Endothelial cell of umbilical vein (primary cell): ENCODE data around the gene S100A1. TPM values are rescaled to one million over a fixed set of nuclear protein-coding genes. Genes with fewer than 3 reads are reported as not detected.

Experiments used
- BruUV-seq: library from RNA; stranded (reverse); fragments of 400-500 nt; replicated peaks from 2 replicates; lab custom pipeline; 2021; lab: Mats Ljungman, UMichigan
- CTCF ChIA-PET: fragments of 300-600, 350-600 bp; sonication (Branson Sonifier 250); formaldehyde crosslinking; loops from one replicate; lab custom pipeline; 2021; ENCODE audit warnings: antibody characterized with exemption, inconsistent platforms; lab: Charles Lee
- POLR2A ChIA-PET: fragments of 300-600, 350-600 bp; sonication (Branson Sonifier 250); formaldehyde crosslinking; loops from one replicate; lab custom pipeline; 2021; ENCODE audit warnings: antibody characterized with exemption, inconsistent platforms; lab: Charles Lee
- DNase-seq: peaks from one replicate; pipeline ENCODE4 v3.0.0-alpha.2; 2011; ENCODE audit warnings: low read depth, low spot score
- FAIRE-seq: peaks from 2 replicates; lab custom pipeline; 2011; peaks lifted over from hg19 to GRCh38; lab: Jason Lieb, UNC
- H2AFZ ChIP-seq: 2 replicates; pipeline ENCODE4 v1.6.0; 2012; ENCODE audit warnings: low read depth, low read length, control low read depth, inconsistent platforms
- H3K27ac ChIP-seq: 2 replicates; pipeline ENCODE4 v1.5.1; 2011; ENCODE audit warnings: low read depth, mild to moderate bottlenecking, control low read depth, low read length, moderate library complexity; ENCODE audit not compliant: insufficient read depth
- H3K27me3 ChIP-seq, 2 experiments: 2 replicates each; pipeline versions ENCODE4 v1.6.0 to v1.6.1; 2011; ENCODE audit warnings: low read length in 2 of 2, mixed read lengths in 1 of 2; ENCODE audit not compliant: control insufficient read depth in 2 of 2, insufficient read depth in 2 of 2
- H3K36me3 ChIP-seq, 2 experiments: 2 replicates in 1 of 2; 3 replicates in 1 of 2; pipeline ENCODE4 v1.5.1; 2011; ENCODE audit warnings: low read length in 2 of 2, mild to moderate bottlenecking in 1 of 2, moderate library complexity in 1 of 2; ENCODE audit not compliant: control insufficient read depth in 2 of 2, insufficient read depth in 2 of 2; ENCODE audit errors: extremely low read depth in 1 of 2
- H3K4me1 ChIP-seq: 3 replicates; pipeline ENCODE4 v1.5.1; 2011; ENCODE audit warnings: mild to moderate bottlenecking, low read length; ENCODE audit not compliant: control insufficient read depth, insufficient read depth; ENCODE audit errors: extremely low read depth
- H3K4me2 ChIP-seq: 2 replicates; pipeline ENCODE4 v1.6.1; 2011; ENCODE audit warnings: low read length, control low read depth, mixed read lengths; ENCODE audit not compliant: insufficient read depth
- H3K4me3 ChIP-seq, 3 experiments: fragments of 200-600 bp in 1 of 3; sonication (generic), shearing (Covaris generic) in 1 of 3; replicated peaks in 1 of 3; 2 replicates each; pipeline ENCODE4 v1.5.1; 2011 to 2016; ENCODE audit warnings: control low read depth in 3 of 3, low read length in 3 of 3, mild to moderate bottlenecking in 2 of 3, inconsistent platforms in 1 of 3, low read depth in 1 of 3, moderate library complexity in 1 of 3; ENCODE audit not compliant: insufficient read depth in 1 of 3
- H3K79me2 ChIP-seq: 2 replicates; pipeline ENCODE4 v1.6.0; 2012; ENCODE audit warnings: low read length, inconsistent platforms; ENCODE audit not compliant: control insufficient read depth, insufficient read depth
- H3K9ac ChIP-seq: replicated peaks from 2 replicates; pipeline ENCODE3; 2011; ENCODE audit warnings: low read length, control low read depth; ENCODE audit not compliant: insufficient read depth; ENCODE audit errors: extremely low read depth
- H3K9me1 ChIP-seq: replicated peaks from 3 replicates; pipeline ENCODE4 v1.6.0; 2011; ENCODE audit warnings: mild to moderate bottlenecking, low read length; ENCODE audit not compliant: control insufficient read depth, insufficient read depth; ENCODE audit errors: extremely low read depth
- H3K9me3 ChIP-seq: replicated peaks from 2 replicates; pipeline ENCODE4 v1.5.1; 2012; ENCODE audit warnings: low read length, inconsistent platforms; ENCODE audit not compliant: control insufficient read depth, insufficient read depth
- H4K20me1 ChIP-seq: replicated peaks from 2 replicates; pipeline ENCODE3; 2011; ENCODE audit warnings: mild to moderate bottlenecking, low read length; ENCODE audit not compliant: control insufficient read depth, insufficient read depth; ENCODE audit errors: extremely low read depth
- EZH2 ChIP-seq: IDR thresholded peaks from 2 replicates; pipeline ENCODE4 v1.6.1; 2012; ENCODE audit warnings: borderline replicate concordance, low read depth, mild to moderate bottlenecking, moderate library complexity, low read length, inconsistent platforms; ENCODE audit not compliant: severe bottlenecking
- FOS ChIP-seq: IDR thresholded peaks from 2 replicates; pipeline ENCODE4 v1.6.1; 2011; ENCODE audit warnings: mild to moderate bottlenecking, low read length, moderate library complexity, borderline replicate concordance; ENCODE audit not compliant: insufficient read depth
- GATA2 ChIP-seq: IDR thresholded peaks from 2 replicates; pipeline ENCODE4 v1.7.0; 2011; ENCODE audit warnings: low read depth, mild to moderate bottlenecking, moderate library complexity, mixed read lengths, low read length; ENCODE audit not compliant: insufficient read length, insufficient read depth
- JUN ChIP-seq: IDR thresholded peaks from 2 replicates; pipeline ENCODE4 v1.6.1; 2011; ENCODE audit warnings: borderline replicate concordance, low read depth; ENCODE audit not compliant: insufficient read length, insufficient read depth
- MYC ChIP-seq: IDR thresholded peaks from one replicate; pipeline ENCODE4 v1.6.1; 2011; ENCODE audit warnings: mild to moderate bottlenecking, low read depth, low read length
- POLR2A ChIP-seq: IDR thresholded peaks from 2 replicates; pipeline ENCODE4 v1.6.1; 2012; ENCODE audit warnings: low read depth, mild to moderate bottlenecking, control low read depth, low read length
- POLR2AphosphoS5 ChIP-seq: IDR thresholded peaks from 2 replicates; pipeline ENCODE4 v1.6.1; 2012; ENCODE audit warnings: low read depth, mild to moderate bottlenecking, control low read depth, low read length, moderate library complexity; ENCODE audit not compliant: insufficient read depth
- dilution Hi-C: fragments of 300-500 bp; cut with MboI; formaldehyde crosslinking; loops from one replicate; pipeline ENCODE4 v1.15.0; 2019; ENCODE audit warnings: low sequenced_read_pairs; ENCODE audit not compliant: extremely low pct_ligation_motif_present
- intact Hi-C: fragments of 100-400 bp; cut with micrococcal nuclease; formaldehyde crosslinking; loops from one replicate; pipeline ENCODE4 v1.10.0; 2022
- polyA plus RNA-seq, 4 experiments: library from polyadenylated mRNA; depleted of rRNA in 3 of 4; stranded (reverse) in 3 of 4; unstranded in 1 of 4; fragments of >200 nt; gene quantifications; 2 replicates each; pipeline versions ENCODE4 v1.2.1 to v1.2.3, GENCODE V29; 2011 to 2012; ENCODE audit warnings: missing spikeins in 1 of 4
- total RNA-seq: library from RNA; stranded (reverse); gene quantifications from 2 replicates; pipeline ENCODE4 v1.2.3, GENCODE V29; 2021
- TF ChIP-seq, protein P1 (sequence below): IDR thresholded peaks from 2 replicates; pipeline ENCODE4 v1.6.1; 2011; ENCODE audit not compliant: insufficient read depth, insufficient read length
- TF ChIP-seq, protein P2 (sequence below), 2 donors: IDR thresholded peaks; 1 replicate in 1 of 2; 2 replicates in 1 of 2; pipeline ENCODE4 v1.5.1; 2011; ENCODE audit warnings: low read length in 2 of 2, mild to moderate bottlenecking in 2 of 2, moderate library complexity in 2 of 2, control low read depth in 1 of 2, inconsistent platforms in 1 of 2, low read depth in 1 of 2; ENCODE audit not compliant: insufficient read depth in 1 of 2; ENCODE audit errors: extremely low read depth in 1 of 2

Gene S100A1
- total and polyA plus RNA-seq, 2 donors (not counting 3 experiments of a cell fraction or from before 2014, with no cell fraction given): not detected

DNA sequence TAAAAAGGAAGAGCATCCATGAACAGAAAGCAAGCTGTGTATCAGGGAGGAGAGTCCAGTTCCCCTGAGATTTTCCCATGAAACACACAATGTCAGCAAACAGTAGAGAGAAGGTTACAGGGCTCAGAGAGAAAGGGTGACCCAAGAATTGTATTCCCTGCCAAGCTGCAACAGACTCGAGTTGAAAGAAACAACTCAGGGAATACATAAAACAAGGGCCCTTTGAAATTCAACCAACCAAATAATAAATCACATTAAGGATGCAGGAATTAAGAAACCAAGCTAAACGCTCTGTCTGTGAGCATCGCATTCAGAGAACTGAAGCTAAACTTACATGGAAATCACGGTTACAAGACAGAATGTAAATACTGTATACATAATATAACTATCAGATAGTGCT, 35.5 kb upstream of the S100A1 start:
- no peak overlapping the region for H3K9ac ChIP-seq
- DNase-seq: no peak
- H3K4me2 ChIP-seq: no peak overlapping the region
- H3K27ac ChIP-seq: no peak overlapping the region
- no peaks in the 10 kb centered on the region for H3K9me3 ChIP-seq
- no peaks in the 10 kb centered on the region for H4K20me1 ChIP-seq
- intact Hi-C loops (no loop called here), dilution Hi-C loops (no loop called here)
- H3K9me1 ChIP-seq: no peaks in the 10 kb centered on the region
- H3K4me3 ChIP-seq: no peak overlapping the region
- no peaks in the 10 kb centered on the region for H3K79me2 ChIP-seq
- CTCF ChIA-PET: interaction anchor here (1.4 to 2.7 kb wide), 3 partner anchors 15 to 34 kb away, joined by 5 to 12 read pairs (median 5); partner anchors contain the start of genes S100A1 and S100A13
- H3K36me3 ChIP-seq: no peaks in the 10 kb centered on the region
- TF ChIP-seq EZH2 (no peak), FOS (no peak), POLR2A (no peak), JUN (no peak), GATA2 (no peak), MYC (no peak), POLR2AphosphoS5 (no peak)
- TF ChIP-seq, protein P1, sequence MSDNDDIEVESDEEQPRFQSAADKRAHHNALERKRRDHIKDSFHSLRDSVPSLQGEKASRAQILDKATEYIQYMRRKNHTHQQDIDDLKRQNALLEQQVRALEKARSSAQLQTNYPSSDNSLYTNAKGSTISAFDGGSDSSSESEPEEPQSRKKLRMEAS: no peak
- TF ChIP-seq, protein P2, sequence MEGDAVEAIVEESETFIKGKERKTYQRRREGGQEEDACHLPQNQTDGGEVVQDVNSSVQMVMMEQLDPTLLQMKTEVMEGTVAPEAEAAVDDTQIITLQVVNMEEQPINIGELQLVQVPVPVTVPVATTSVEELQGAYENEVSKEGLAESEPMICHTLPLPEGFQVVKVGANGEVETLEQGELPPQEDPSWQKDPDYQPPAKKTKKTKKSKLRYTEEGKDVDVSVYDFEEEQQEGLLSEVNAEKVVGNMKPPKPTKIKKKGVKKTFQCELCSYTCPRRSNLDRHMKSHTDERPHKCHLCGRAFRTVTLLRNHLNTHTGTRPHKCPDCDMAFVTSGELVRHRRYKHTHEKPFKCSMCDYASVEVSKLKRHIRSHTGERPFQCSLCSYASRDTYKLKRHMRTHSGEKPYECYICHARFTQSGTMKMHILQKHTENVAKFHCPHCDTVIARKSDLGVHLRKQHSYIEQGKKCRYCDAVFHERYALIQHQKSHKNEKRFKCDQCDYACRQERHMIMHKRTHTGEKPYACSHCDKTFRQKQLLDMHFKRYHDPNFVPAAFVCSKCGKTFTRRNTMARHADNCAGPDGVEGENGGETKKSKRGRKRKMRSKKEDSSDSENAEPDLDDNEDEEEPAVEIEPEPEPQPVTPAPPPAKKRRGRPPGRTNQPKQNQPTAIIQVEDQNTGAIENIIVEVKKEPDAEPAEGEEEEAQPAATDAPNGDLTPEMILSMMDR (IDR thresholded peaks at IDR 0.05; ENCODE audit: extremely low read depth in 1 of 2, insufficient read depth in 1 of 2, low read depth in 1 of 2, low read length in 2 of 2): no peak
- no peaks in the 10 kb centered on the region for H3K27me3 ChIP-seq
- no peak for FAIRE-seq
- POLR2A ChIA-PET: interaction anchor here (0.7 to 0.9 kb wide), 2 partner anchors 16 to 35 kb away, joined by 3 to 4 read pairs; partner anchors contain the start of gene S100A13
- no peaks in the 10 kb centered on the region for H3K4me1 ChIP-seq
- H2AFZ ChIP-seq: no peak overlapping the region
- no TSS peak for BruUV-seq
